ENCODE data around the gene MATN1.

Gene MATN1

GRCh38 chr1:30745156-30745833 is 21.9 kb upstream of the MATN1 start:
- no peak for DNase-seq (ENCODE audit: low spot score)

- no peak for DNase-seq (ENCODE audit: low spot score)
Measured at GRCh38 chr1:30744060-30744756, 20.8 kb upstream of the MATN1 start.

GRCh38 chr1:30743584-30744059 is 20.2 kb upstream of the MATN1 start:
- no peak for DNase-seq (ENCODE audit: low spot score)

GRCh38 chr1:30742963-30743559 is 19.7 kb upstream of the MATN1 start:
- no peak for DNase-seq (ENCODE audit: low spot score)

- no peak for DNase-seq (ENCODE audit: low spot score)
Measured at GRCh38 chr1:30742300-30742962, 19.0 kb upstream of the MATN1 start.

- DNase-seq (ENCODE audit: low spot score): no peak
Measured at GRCh38 chr1:30741239-30741894, 18.0 kb upstream of the MATN1 start.

GRCh38 chr1:30740251-30741238 is 17.2 kb upstream of the MATN1 start:
- no peak for DNase-seq (ENCODE audit: low spot score)

GRCh38 chr1:30739601-30740000 is 16.2 kb upstream of the MATN1 start:
- DNase-seq (ENCODE audit: low spot score): no peak

- no peak for DNase-seq (ENCODE audit: low spot score)
Measured at GRCh38 chr1:30738715-30739559, 15.6 kb upstream of the MATN1 start.

GRCh38 chr1:30738040-30738714 is 14.8 kb upstream of the MATN1 start:
- no peak for DNase-seq (ENCODE audit: low spot score)

- no peak for DNase-seq (ENCODE audit: low spot score)
Measured at GRCh38 chr1:30737357-30738039, 14.1 kb upstream of the MATN1 start.

- DNase-seq (ENCODE audit: low spot score): no peak
Measured at GRCh38 chr1:30735668-30736498, 12.5 kb upstream of the MATN1 start.

GRCh38 chr1:30735124-30735523 is 11.7 kb upstream of the MATN1 start:
- DNase-seq (ENCODE audit: low spot score): no peak

GRCh38 chr1:30734580-30734979 is 11.2 kb upstream of the MATN1 start:
- DNase-seq (ENCODE audit: low spot score): no peak

GRCh38 chr1:30734106-30734505 is 10.7 kb upstream of the MATN1 start:
- no peak for DNase-seq (ENCODE audit: low spot score)

GRCh38 chr1:30733493-30733892 is 10.1 kb upstream of the MATN1 start:
- DNase-seq (ENCODE audit: low spot score): no peak

GRCh38 chr1:30732277-30732996 is 9.1 kb upstream of the MATN1 start:
- DNase-seq (ENCODE audit: low spot score): no peak
